Glomerular visceral epithelial cell (primary cell): ENCODE data around the gene TMEM95.
"Not testable (repeated sequence)": the region's sequence is repeated elsewhere in the genome, so short reads cannot be mapped to it uniquely, and the experiment has no call there.

Source experiments
- DNase-seq: peaks from one replicate; pipeline ENCODE4 v3.0.0-alpha.2; 2016; ENCODE audit errors: extremely low spot score

The TMEM95 gene

GRCh38 chr17:7346761-7347614 lies 8.0 kb upstream of the TMEM95 start:
- no peak for DNase-seq

GRCh38 chr17:7347630-7348477 lies 7.1 kb upstream of the TMEM95 start:
- DNase-seq, result no peak

DNA sequence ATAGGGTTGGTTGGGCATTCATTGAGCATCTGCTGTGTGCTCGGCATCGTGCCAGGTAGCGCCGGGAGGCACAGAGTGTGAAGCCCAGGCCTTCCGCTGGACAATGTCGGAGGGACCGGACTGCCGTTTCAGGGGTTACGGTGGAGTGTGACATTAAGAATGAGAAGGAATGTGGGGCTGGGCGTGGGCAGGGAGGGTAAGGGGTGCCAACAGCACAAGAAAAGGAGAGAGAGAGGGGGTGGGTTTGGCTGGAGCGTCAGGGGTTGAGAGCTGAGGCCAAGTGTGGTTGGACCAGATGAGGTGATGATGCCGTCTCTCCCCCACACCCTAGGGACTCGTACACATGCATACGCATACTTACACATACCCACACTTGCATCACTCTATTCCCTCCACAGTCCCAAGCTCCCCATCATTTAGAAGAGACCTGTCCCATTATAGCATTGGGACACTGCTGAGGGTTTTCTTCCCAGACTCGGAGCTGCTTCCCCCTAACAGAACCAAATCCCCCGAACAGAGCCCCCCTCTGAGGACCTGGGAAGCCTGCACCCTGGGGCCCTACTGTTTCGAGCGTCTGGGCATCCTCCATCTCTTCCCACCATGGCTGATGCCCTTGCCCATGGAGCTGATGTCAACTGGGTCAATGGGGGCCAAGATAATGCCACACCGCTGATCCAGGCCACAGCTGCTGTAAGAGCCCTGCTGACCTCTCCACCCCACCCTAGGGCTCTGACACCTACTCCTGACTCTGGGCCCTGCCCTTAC lies 6.3 kb upstream of the TMEM95 start:
- no peak for DNase-seq

- DNase-seq, result peak; percentile 95
Observed at GRCh38 chr17:7351665-7352502, 3.1 kb upstream of the TMEM95 start, which contains the start of gene KCTD11. TSS of gene KCTD11 (plus strand) at chr17:7352162.

GRCh38 chr17:7352503-7352889 lies 2.5 kb upstream of the TMEM95 start:
- no peak for DNase-seq

GRCh38 chr17:7352910-7353635 lies 1.9 kb upstream of the TMEM95 start:
- no peak for DNase-seq

GRCh38 chr17:7354262-7354843 lies 603 bp upstream of the TMEM95 start:
- peak; percentile 44 for DNase-seq

- no peak for DNase-seq
Observed at GRCh38 chr17:7355573-7355972, 617 bp downstream of the TMEM95 start.

DNA sequence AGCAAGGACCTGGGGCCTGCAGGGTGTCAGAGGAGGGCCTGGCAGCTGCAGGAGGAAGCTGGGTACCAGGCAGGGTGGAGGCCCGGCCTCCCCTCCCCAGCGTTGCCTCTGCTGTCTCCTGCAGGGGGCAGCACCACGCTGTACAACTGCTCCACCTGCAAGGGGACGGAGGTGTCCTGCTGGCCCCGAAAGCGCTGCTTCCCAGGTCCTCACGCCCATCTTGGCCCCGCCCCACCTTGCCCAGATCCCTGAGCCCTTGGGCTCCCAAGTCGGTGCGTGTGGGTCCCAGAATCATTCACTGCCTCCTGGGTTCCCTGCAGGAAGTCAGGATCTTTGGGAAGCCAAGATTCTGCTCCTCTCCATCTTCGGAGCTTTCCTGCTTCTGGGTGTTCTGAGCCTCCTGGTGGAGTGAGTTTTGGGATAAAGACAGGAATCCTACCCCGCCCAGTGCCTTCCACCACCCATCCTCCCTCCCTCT lies 1.2 kb downstream of the TMEM95 start:
- DNase-seq, result peak; percentile 75

DNA sequence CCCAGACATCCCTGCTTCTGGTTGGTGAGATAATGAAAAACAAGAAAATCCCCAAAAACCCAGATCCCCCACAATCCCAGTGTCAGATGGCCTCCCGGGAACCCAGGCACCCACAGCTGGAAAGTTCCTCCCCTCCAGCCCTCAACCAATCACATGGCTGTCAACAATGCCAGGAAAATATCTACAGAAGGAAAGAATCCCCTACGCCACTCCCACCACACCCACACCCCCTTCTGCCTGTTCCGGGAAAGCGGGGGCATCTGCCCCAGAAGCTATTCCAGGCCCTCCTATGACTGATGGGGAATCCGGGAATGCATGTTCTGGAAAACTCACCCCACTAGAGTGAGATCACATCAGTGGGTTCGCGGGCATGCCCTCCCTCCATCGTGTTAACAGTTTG lies 1.8 kb downstream of the TMEM95 start:
- DNase-seq, result no peak

DNA sequence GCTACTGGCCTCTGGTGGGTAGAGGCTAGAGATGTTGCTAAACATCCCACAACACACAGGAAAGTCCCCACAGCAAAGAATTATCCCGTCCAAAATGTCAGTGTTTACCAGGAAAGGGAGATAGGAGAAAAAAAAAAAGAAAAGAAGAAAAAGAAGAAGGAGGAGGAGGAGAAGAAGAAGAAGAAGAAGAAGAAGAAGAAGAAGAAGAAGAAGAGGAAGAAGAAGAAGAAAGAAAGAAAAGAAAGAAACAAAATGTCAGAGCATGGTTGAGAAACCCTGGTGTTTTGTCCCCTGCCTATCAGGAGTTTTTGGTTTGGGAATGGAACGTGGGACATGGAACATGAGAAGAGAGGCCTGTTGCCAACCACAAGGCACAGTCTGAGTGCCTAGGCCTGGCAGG lies 2.4 kb downstream of the TMEM95 start:
- no peak for DNase-seq

GRCh38 chr17:7361906-7362305 lies 7.0 kb downstream of the TMEM95 start:
- no peak for DNase-seq

GRCh38 chr17:7363311-7363710 lies 8.4 kb downstream of the TMEM95 start:
- DNase-seq, result no peak

DNA sequence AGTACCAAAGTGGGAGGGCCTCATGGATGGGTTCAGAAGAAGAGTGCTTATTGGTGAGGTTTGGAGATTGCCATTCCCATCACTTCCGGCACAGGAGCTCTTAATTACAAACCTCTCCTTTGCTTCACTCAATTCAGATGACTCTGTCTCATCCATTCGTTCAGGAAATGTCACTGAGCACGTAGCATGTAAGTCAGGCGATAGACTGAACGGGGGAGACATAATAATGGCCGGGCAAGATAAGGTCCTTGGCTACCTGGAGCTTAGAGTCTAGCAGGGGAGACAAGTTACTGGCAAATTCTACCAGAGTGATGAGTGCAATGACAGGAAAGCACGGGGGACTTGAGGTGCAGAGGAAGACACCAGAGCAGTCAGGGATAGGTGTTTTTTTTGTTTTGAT lies 11.0 kb downstream of the TMEM95 start:
- DNase-seq, result not testable (repeated sequence)

DNA sequence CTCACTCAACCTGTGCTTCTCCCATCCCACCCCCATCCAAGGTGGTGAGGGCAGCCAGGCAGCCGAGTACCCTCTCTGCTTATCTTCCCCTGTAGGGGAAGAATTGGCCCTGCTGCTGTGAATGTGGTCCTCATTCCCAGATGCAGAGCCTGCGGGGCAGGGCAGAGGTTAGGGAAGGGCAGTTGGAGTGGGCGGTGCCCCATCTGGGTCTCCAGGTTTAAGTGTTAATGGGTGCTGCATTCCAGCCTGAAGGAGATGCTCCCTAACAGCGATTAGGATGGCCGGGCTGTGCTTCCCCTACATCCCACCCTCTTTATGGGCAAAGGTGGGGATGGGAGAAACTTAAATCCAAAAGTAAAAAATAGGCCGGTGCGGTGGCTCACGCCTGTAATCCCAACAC lies 12.1 kb downstream of the TMEM95 start:
- no peak for DNase-seq

GRCh38 chr17:7367918-7368598 lies 13.1 kb downstream of the TMEM95 start:
- no peak for DNase-seq

- not testable (repeated sequence) for DNase-seq
Observed at GRCh38 chr17:7368599-7368994, 13.6 kb downstream of the TMEM95 start.

- no peak for DNase-seq
Observed at GRCh38 chr17:7369825-7370224, 14.9 kb downstream of the TMEM95 start.

- DNase-seq, result no peak
Observed at GRCh38 chr17:7370853-7371252, 15.9 kb downstream of the TMEM95 start.
